Right lobe of liver (tissue), 6 donors: ENCODE data around the gene ILRUN. TPM values are rescaled to one million over a fixed set of nuclear protein-coding genes. Genes with fewer than 3 reads are reported as not detected.
"Not testable (repeated sequence)": the region's sequence is repeated elsewhere in the genome, so short reads cannot be mapped to it uniquely, and the experiment has no call there.

Experiments used
- ATAC-seq, 4 donors: fragments of 200-7000 bp; cut with Tn5 transposase; one replicate each; pipeline ENCODE4 v1.9.1; 2020; ENCODE audit warnings: mild to moderate bottlenecking in 4 of 4, moderate library complexity in 4 of 4
- DNase-seq, 3 donors: peaks; one replicate each; pipeline ENCODE4 v3.0.0-alpha.2; 2020
- H3K27ac ChIP-seq, 3 donors: fragments of 200-600 bp; one replicate each; pipeline ENCODE4 v1.8.0; 2022
- H3K27me3 ChIP-seq, 2 donors: fragments of 200-600 bp; one replicate each; pipeline ENCODE4 v1.8.0; 2022
- H3K36me3 ChIP-seq, 4 donors: fragments of 200-600 bp; sonication (generic) in 1 of 4; one replicate each; pipeline versions ENCODE4 v1.5.1 to v1.8.0; 2017 to 2022; ENCODE audit warnings: control low read depth in 1 of 4
- H3K4me1 ChIP-seq, 4 donors: fragments of 200-600 bp; sonication (generic) in 1 of 4; one replicate each; pipeline versions ENCODE4 v1.5.1 to v1.8.0; 2017 to 2022; ENCODE audit warnings: control low read depth in 1 of 4
- H3K4me3 ChIP-seq, 3 donors: fragments of 200-600 bp; one replicate each; pipeline ENCODE4 v1.8.0; 2022
- H3K9me3 ChIP-seq, 4 donors: fragments of 200-600 bp; sonication (generic) in 1 of 4; one replicate each; pipeline versions ENCODE4 v1.5.1 to v1.8.0; 2017 to 2022; ENCODE audit warnings: control low read depth in 1 of 4
- POLR2A ChIP-seq: fragments of 450-650 bp; IDR thresholded peaks from one replicate; pipeline ENCODE4 v1.6.1; 2017; ENCODE audit warnings: antibody characterized with exemption, mild to moderate bottlenecking
- WGBS: methylation state at CpG from one replicate; pipeline ENCODE4 v1.1.6; 2018; ENCODE audit warnings: low coverage, low lambda C conversion rate; ENCODE audit not compliant: insufficient coverage; ENCODE audit errors: missing lambda C conversion rate; 5-methylcytosine and 5-hydroxymethylcytosine counted together
- intact Hi-C, 2 donors: fragments of 100-400 bp; cut with DNase I; formaldehyde crosslinking; loops; one replicate each; pipeline versions ENCODE4 v1.11.2 to v1.14.1; 2022
- total RNA-seq, 6 experiments: library from RNA; depleted of rRNA in 2 of 6; stranded (reverse); fragments of >200 nt in 2 of 6; fragmentation: NEBNext Ultra II Directional in 3 of 6; extraction: Animal tissue kit (Norgen Biotek cat#: 25700) in 3 of 6; gene quantifications; one replicate each; pipeline versions ENCODE4 v1.1.0 to v1.2.4, GENCODE V29; 2016 to 2023
- TF ChIP-seq, protein P1 (sequence below), 4 donors: fragments of 200-600 bp in 3 of 4; fragments of 450-650 bp in 1 of 4; IDR thresholded peaks; one replicate each; pipeline versions ENCODE4 v1.5.1 to v1.8.0; 2016 to 2022; ENCODE audit warnings: antibody characterized with exemption in 4 of 4, mild to moderate bottlenecking in 2 of 4
- donor health status: DM: no; HTN: yes; CAD: no.
- donor health status: DM: no; HTN: no; CAD: no.
- donor health status: DM: no; HTN: no; CAD: no.
- donor health status: DM: no; HTN: yes; CAD: no.
- donor health status: DM: no; HTN: yes; CAD: no.

ILRUN gene
- total RNA-seq, 6 experiments from 2014 or later = 55.5 to 89.1 (median 67.1) TPM

DNA sequence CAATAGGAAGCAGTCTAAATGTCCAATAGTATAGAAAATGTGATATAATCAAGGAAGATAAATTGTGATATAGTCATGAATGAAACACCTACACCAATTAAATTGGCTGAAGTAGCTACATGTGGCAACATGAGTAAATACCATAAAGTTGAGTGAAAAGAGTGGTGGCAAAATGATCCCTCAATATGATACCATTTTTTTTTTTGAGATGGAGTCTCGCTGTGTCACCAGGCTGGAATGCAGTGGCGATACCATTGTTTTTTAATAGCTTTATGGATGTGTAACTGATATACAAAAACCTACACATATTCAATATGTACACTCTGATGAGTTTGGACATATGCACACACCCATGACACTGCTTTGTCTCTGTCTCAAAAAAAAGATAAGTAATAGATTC lies 20.9 kb upstream of the ILRUN start:
- Histone ChIP-seq H3K27ac (no peak overlapping the region), H3K4me1 (no peaks in the 10 kb centered on the region), H3K36me3 (no peaks in the 10 kb centered on the region), H3K9me3 (no peaks in the 10 kb centered on the region), H3K27me3 (no peaks in the 10 kb centered on the region), H3K4me3 (no peak overlapping the region)
- no peak for DNase-seq
- ATAC-seq = no peak
- intact Hi-C loops = no loop called here
- TF ChIP-seq, protein P1, sequence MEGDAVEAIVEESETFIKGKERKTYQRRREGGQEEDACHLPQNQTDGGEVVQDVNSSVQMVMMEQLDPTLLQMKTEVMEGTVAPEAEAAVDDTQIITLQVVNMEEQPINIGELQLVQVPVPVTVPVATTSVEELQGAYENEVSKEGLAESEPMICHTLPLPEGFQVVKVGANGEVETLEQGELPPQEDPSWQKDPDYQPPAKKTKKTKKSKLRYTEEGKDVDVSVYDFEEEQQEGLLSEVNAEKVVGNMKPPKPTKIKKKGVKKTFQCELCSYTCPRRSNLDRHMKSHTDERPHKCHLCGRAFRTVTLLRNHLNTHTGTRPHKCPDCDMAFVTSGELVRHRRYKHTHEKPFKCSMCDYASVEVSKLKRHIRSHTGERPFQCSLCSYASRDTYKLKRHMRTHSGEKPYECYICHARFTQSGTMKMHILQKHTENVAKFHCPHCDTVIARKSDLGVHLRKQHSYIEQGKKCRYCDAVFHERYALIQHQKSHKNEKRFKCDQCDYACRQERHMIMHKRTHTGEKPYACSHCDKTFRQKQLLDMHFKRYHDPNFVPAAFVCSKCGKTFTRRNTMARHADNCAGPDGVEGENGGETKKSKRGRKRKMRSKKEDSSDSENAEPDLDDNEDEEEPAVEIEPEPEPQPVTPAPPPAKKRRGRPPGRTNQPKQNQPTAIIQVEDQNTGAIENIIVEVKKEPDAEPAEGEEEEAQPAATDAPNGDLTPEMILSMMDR (IDR thresholded peaks at IDR 0.05) = no peak
- no peak for TF ChIP-seq POLR2A
- 100% methylated on average over 2 of the region's 2 CpGs for WGBS

DNA sequence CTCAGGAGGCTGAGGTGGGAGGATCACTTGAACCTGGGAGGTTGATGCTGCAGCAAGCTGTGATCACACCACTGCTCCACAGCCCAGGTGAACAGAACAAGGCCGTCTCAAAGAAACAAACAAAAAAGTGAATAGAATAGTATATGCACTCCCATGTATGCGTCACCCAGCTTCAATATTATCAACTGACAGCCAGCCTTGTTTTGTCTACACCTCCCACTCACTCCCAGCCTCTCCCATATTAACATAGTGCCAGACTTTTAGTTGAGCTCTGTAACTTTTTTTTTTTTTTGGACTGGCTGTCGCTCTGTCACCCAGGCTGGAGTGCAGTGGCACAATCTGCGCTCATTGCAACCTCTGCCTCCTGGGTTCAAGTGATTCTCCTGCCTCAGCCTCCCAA lies 18.1 kb upstream of the ILRUN start:
- Histone ChIP-seq H3K9me3 (no peaks in the 10 kb centered on the region), H3K36me3 (no peaks in the 10 kb centered on the region), H3K4me3 (no peak overlapping the region), H3K27me3 (no peaks in the 10 kb centered on the region), H3K4me1 (no peaks in the 10 kb centered on the region), H3K27ac (no peak overlapping the region)
- intact Hi-C loops = no loop called here
- DNase-seq = no peak
- TF ChIP-seq, protein P1 (IDR thresholded peaks at IDR 0.05) = no peak
- no peak for TF ChIP-seq POLR2A
- no peak for ATAC-seq
- WGBS = 79% methylated on average over 2 of the region's 4 CpGs

DNA sequence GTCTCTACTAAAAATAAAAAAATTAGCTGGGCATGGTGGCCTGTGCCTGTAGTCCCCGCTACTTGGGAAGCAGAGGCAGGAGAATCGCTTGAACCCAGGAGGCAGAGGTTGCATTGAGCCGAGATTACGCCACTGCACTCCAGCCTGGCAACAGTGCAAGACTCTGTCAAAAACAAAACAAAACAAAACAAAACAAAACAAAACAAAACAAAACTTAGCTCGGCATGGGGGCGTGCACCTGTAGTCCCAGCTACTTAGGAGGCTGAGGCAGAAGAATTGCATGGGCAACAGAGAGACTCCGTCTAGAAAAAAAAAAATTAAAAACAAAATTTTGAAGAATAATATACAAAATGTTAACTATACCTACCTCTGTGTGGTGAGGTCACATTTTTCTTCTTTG lies 16.3 kb upstream of the ILRUN start:
- H3K9me3 ChIP-seq, DNase-seq, H3K27ac ChIP-seq, H3K4me1 ChIP-seq, ATAC-seq, H3K36me3 ChIP-seq, intact Hi-C loops, H3K4me3 ChIP-seq, H3K27me3 ChIP-seq: not testable (repeated sequence)
- WGBS = 69% methylated on average over 7 of the region's 7 CpGs

DNA sequence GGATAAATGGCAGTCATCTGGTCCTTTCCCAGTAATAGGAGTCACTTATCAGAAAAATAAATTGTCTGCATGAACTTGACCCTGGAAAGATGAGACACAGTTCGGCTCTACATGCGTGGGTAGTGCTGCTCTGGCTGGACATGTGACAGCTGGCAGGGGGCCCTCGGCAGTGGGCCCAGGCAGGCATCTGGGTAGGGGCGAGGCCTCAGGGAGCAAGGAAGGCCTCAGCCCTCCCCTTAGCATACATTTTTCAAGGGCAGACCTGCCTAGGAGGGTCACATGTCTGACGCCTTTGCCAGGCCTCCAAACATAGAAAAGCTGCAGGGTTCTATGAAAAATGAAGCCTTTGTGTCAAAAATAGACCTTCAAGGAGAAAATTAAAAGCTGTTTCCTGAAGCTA lies 12.8 kb upstream of the ILRUN start:
- no peak for TF ChIP-seq POLR2A
- TF ChIP-seq, protein P1 (IDR thresholded peaks at IDR 0.05) = no peak
- DNase-seq (peak; percentile 67 to 81 (median 72)), ATAC-seq (peak; percentile 89 to 99 (median 91))
- Histone ChIP-seq H3K27ac (no peak overlapping the region), H3K4me3 (no peak overlapping the region), H3K9me3 (no peaks in the 10 kb centered on the region), H3K27me3 (no peaks in the 10 kb centered on the region), H3K36me3 (no peaks in the 10 kb centered on the region), H3K4me1 (no peaks in the 10 kb centered on the region)
- intact Hi-C loops = no loop called here
- 6% methylated on average over 5 of the region's 5 CpGs for WGBS

DNA sequence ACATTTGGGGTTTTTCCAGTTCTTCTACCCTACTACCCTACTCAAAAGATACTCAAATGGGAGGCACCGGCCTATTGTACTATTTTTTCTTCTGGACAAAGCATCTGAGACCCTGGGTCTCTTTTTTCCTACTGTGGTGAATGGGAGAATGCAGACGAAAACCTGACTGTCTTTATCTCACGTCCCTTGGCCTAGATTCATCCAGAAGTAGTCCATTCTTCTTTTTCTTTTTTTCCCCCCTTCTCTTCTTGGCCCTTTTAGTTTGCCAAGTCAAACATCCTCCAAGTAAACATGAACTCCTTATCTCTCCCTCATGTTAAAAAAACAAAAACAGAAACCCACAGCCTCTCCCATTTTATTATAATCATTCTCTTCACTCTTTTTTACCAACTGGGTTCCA lies 8.7 kb upstream of the ILRUN start:
- Histone ChIP-seq H3K4me1 (no peaks in the 10 kb centered on the region), H3K9me3 (no peaks in the 10 kb centered on the region), H3K4me3 (no peak overlapping the region), H3K36me3 (no peaks in the 10 kb centered on the region), H3K27ac (no peak overlapping the region), H3K27me3 (no peaks in the 10 kb centered on the region)
- WGBS = 67% methylated on average over 3 of the region's 3 CpGs
- ATAC-seq (no peak), DNase-seq (no peak)
- intact Hi-C loops = no loop called here
- TF ChIP-seq, protein P1 (IDR thresholded peaks at IDR 0.05) = no peak
- no peak for TF ChIP-seq POLR2A
